D721Med (cell line): ENCODE data around the gene AQR.

Source experiments
- DNase-seq: peaks from one replicate; pipeline ENCODE4 v3.0.0; 2011; ENCODE audit warnings: low spot score; ENCODE audit not compliant: insufficient read length
- FAIRE-seq: peaks from 2 replicates; lab custom pipeline; 2011; peaks lifted over from hg19 to GRCh38; lab: Jason Lieb, UNC
- TF ChIP-seq, protein P1 (sequence below): IDR thresholded peaks from 2 replicates; pipeline ENCODE4 v1.5.1; 2012; ENCODE audit warnings: mild to moderate bottlenecking, control low read depth; ENCODE audit not compliant: insufficient read depth; ENCODE audit errors: missing control alignments

Gene AQR

DNA sequence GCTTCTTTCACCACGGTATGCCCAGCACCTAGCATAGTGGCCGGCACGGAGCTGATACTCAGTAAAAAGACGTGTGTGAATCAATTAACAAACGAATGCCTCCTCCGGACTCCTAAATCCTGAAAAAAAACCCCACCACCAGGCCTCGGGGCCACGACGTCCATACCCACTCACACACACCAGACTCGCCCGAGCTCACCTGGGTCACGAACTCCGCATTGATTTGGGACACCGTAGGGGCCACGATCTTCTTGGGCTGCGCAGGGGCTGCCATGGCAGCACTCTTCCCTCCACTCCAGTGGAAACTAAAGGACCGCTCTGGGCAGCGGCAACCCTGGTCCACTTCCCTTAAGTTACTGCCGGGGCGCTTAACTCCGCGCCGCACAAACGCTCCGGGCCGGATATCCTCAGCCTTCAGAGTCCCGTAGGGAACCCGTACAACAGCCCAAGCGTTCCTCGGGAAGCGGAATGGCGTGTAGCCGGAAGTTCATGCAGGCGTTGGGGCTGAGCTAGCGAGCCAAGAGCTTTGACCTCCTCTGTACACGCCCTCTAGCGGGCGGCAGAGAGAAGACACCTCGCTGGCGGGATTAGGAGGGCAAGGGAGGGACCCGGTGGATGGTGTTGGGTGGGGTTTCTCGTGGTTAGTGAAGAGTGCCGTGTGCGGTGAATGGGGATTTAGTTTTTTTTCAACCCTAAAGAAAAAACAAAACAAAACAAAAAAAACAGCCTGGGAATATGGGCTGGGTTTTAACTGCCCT is at the start of gene AQR:
AQR (minus strand) TSS at position 403 of the 758 bp plus-strand sequence; CDS start at position 274, 129 bp downstream.
- FAIRE-seq = peak; percentile 6
- DNase-seq = peak; percentile 75
- TF ChIP-seq, protein P1, sequence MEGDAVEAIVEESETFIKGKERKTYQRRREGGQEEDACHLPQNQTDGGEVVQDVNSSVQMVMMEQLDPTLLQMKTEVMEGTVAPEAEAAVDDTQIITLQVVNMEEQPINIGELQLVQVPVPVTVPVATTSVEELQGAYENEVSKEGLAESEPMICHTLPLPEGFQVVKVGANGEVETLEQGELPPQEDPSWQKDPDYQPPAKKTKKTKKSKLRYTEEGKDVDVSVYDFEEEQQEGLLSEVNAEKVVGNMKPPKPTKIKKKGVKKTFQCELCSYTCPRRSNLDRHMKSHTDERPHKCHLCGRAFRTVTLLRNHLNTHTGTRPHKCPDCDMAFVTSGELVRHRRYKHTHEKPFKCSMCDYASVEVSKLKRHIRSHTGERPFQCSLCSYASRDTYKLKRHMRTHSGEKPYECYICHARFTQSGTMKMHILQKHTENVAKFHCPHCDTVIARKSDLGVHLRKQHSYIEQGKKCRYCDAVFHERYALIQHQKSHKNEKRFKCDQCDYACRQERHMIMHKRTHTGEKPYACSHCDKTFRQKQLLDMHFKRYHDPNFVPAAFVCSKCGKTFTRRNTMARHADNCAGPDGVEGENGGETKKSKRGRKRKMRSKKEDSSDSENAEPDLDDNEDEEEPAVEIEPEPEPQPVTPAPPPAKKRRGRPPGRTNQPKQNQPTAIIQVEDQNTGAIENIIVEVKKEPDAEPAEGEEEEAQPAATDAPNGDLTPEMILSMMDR = peak; percentile 78

DNA sequence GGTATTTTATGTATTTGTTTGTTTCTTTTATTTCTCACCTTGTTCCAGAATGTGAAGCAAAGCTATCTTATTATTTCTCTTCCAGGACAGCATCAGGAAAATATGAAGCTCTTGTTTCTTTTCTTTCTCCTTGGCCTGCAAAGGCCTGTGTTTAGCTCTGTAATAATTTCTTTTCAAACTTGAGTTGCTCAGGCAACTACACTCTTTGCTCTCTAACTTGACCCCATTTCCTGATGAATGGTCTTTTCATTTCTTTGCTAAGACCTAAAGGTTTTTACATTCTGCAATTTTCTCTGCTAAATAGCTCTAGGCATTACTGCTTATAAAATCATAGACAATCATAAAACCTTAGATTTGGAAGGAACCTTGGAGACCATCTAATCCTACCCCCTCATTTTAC is 44.7 kb upstream of the AQR start:
- DNase-seq (no peak), FAIRE-seq (no peak)
- TF ChIP-seq, protein P1 = no peak

DNA sequence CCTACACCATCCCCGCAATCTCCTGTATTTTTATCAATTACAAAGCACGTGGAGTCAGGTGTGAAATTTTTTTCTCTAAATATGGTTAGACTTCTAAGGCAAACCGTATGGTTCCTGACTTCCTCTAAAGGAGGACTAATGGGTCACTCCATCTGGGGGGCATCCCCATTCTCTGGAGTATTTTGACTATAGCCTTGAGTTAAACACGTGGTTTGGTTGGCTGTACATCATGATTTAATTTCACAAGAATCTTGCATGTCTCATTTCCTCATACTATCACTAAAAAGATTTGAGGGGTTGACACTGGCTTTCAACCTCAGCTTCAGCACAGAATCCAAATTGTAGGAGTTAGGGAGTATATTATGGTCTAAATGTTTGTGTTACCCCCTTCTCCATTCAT is 43.8 kb upstream of the AQR start:
- TF ChIP-seq, protein P1 = no peak
- FAIRE-seq (no peak), DNase-seq (no peak)

DNA sequence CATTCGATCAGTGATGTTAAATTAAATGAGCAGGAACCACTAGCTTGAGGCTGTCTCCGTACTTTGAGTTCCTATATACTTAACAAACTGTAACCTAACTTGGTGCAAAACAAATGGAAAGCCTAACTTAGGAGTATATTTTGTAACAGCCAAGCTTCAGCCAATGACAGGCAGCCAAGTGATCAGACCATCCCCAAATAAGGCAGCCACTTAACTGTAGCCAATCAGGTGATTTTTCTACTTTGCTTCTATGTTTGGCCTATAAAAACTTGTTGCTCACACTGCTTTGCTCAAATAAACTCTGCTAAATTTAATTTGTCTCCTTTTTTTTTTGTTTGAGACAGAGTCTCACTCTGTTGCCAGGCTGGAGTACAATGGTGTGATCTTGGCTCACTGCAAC is 37.9 kb upstream of the AQR start:
- no peak for FAIRE-seq
- DNase-seq = no peak
- TF ChIP-seq, protein P1 = no peak

DNA sequence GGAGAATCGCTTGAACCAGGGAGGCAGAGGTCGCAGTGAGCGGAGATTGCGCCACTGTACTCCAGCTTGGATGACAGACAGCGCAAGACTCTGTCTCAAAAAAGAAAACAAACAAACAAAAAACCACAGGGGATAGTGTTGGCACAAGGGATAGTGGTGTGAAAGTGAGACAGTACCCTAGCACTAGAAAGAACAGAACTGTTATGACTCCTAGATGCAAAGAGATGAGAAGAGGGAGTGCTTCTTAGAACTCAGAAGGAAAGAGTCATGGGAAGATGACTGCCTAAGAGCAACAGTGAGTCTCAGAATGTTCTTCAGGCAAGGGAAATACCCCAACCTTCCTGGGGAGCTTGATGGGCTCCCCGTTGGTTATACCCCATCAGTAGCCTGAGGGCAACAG is 36.4 kb upstream of the AQR start:
- TF ChIP-seq, protein P1 = no peak
- FAIRE-seq (no peak), DNase-seq (no peak)

DNA sequence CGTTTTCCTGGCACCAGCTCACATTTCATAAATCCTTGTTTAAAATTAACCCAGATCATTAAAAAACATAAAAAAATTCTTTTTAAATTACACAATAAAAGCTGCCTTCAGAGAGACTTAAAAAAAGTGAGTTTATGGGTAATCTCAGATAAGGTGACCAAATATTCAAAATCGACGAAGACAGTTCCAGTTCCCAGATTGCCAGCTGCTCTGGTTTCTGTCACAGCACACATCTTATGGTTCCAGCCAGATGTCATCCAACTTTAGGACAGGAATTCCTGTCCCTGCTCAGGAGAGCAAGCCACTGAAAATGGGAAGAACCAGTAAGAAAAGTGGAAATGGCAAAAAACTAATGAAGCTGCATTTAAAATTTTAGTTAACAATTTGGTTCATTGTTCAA is 34.4 kb upstream of the AQR start:
- FAIRE-seq (no peak), DNase-seq (no peak)
- TF ChIP-seq, protein P1 = no peak

DNA sequence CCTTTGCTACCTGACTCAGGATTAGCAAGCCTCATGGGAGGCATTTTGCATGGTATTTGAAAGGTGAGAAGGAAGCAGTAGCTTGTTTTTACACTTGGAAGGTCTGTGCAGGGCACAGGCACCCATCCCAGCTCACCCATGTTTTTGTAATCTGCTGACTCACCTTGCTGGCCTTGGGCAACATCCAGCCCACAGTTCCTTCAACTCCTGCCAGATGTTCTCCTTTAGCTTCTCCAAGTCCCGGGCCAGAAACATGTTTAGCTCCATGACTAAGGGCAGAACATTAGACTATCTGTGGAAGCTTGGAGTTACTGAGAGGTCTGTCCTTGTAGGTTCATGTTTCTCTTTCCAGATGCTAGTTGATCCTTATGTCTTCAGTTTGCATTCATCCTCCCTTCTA is 31.0 kb upstream of the AQR start:
- TF ChIP-seq, protein P1 = no peak
- DNase-seq (no peak), FAIRE-seq (no peak)
